Measurements from ENCODE around the gene MRPL39. TPM values are rescaled to one million over a fixed set of nuclear protein-coding genes. Genes with fewer than 3 reads are reported as not detected.

MRPL39 gene
- total and polyA plus RNA-seq, 4 donors, result 19.2 to 35.7 (median 24.4) TPM

- Histone ChIP-seq H3K27ac (ENCODE audit: low read depth in 1 of 2, low read length in 2 of 2) (no peak overlapping the region), H3K9me3 (ENCODE audit: control insufficient read depth in 4 of 4, low read length in 3 of 4) (peaks cover 0 to 4% (median 0%) of the 10 kb centered on the region in 4 donors), H3K27me3 (ENCODE audit: control insufficient read depth in 4 of 4, insufficient read depth in 4 of 4, low read length in 3 of 4) (no peaks in the 10 kb centered on the region), H3K9ac (ENCODE audit: low read depth in 1 of 2, low read length in 2 of 2) (no peak overlapping the region), H3K4me1 (ENCODE audit: control insufficient read depth in 4 of 4, insufficient read depth in 4 of 4, low read length in 3 of 4) (no peaks in the 10 kb centered on the region), H3K36me3 (ENCODE audit: control insufficient read depth in 4 of 4, insufficient read depth in 3 of 4, low read depth in 1 of 4, low read length in 3 of 4) (no peaks in the 10 kb centered on the region), H3K4me3 (ENCODE audit: low read depth in 1 of 3, low read length in 3 of 3) (no peak overlapping the region)
- TF ChIP-seq NR2F2 (IDR thresholded peaks at IDR 0.05) (no peak), FOXA1 (IDR thresholded peaks at IDR 0.05) (no peak), CTCF (IDR thresholded peaks at IDR 0.05; ENCODE audit: low read depth, low read length, missing input control) (no peak), MAX (IDR thresholded peaks at IDR 0.05) (no peak), HNF4A (conservative IDR thresholded peaks at IDR 0.05) (no peak), RXRA (IDR thresholded peaks at IDR 0.05) (no peak), ZBTB33 (IDR thresholded peaks at IDR 0.05) (no peak), HNF4G (IDR thresholded peaks at IDR 0.05) (no peak), YY1 (IDR thresholded peaks at IDR 0.05) (no peak), EGR1 (IDR thresholded peaks at IDR 0.05; ENCODE audit: low read depth in 2 of 2) (no peak), JUND (IDR thresholded peaks at IDR 0.05) (no peak)
- DNase-seq (ENCODE audit: low spot score), result no peak
- WGBS, result 86% methylated on average over 2 of the region's 2 CpGs
Observed at GRCh38 chr21:25656412-25656811, 49.1 kb upstream of the MRPL39 start.

GRCh38 chr21:25649146-25649545 is 41.9 kb upstream of the MRPL39 start:
- H3K4me1 ChIP-seq (ENCODE audit: control insufficient read depth in 4 of 4, insufficient read depth in 4 of 4, low read length in 3 of 4), result no peaks in the 10 kb centered on the region
- H3K27me3 ChIP-seq (ENCODE audit: control insufficient read depth in 4 of 4, insufficient read depth in 4 of 4, low read length in 3 of 4), result no peaks in the 10 kb centered on the region
- 86% methylated on average over 7 of the region's 7 CpGs for WGBS
- no peaks in the 10 kb centered on the region for H3K9me3 ChIP-seq (ENCODE audit: control insufficient read depth in 4 of 4, low read length in 3 of 4)
- no peak overlapping the region for H3K9ac ChIP-seq (ENCODE audit: low read depth in 1 of 2, low read length in 2 of 2)
- TF ChIP-seq YY1 (IDR thresholded peaks at IDR 0.05) (no peak), NR2F2 (IDR thresholded peaks at IDR 0.05) (no peak), EGR1 (IDR thresholded peaks at IDR 0.05; ENCODE audit: low read depth in 2 of 2) (no peak), HNF4A (conservative IDR thresholded peaks at IDR 0.05) (no peak), JUND (IDR thresholded peaks at IDR 0.05) (no peak), GABPA (IDR thresholded peaks at IDR 0.05 in 1 of 2, conservative IDR thresholded peaks at IDR 0.05 in 1 of 2) (no peak), ATF3 (IDR thresholded peaks at IDR 0.05) (no peak), ZBTB33 (IDR thresholded peaks at IDR 0.05) (no peak), HNF4G (IDR thresholded peaks at IDR 0.05) (no peak), MAX (IDR thresholded peaks at IDR 0.05) (no peak), RXRA (IDR thresholded peaks at IDR 0.05) (no peak), SP1 (IDR thresholded peaks at IDR 0.05) (no peak), CTCF (IDR thresholded peaks at IDR 0.05; ENCODE audit: low read depth, low read length, missing input control) (no peak), TAF1 (conservative IDR thresholded peaks at IDR 0.05) (no peak), RAD21 (IDR thresholded peaks at IDR 0.05) (no peak), FOXA1 (IDR thresholded peaks at IDR 0.05) (no peak)
- no peak overlapping the region for H3K27ac ChIP-seq (ENCODE audit: low read depth in 1 of 2, low read length in 2 of 2)
- no peaks in the 10 kb centered on the region for H3K36me3 ChIP-seq (ENCODE audit: control insufficient read depth in 4 of 4, insufficient read depth in 3 of 4, low read depth in 1 of 4, low read length in 3 of 4)
- no peak overlapping the region for H3K4me3 ChIP-seq (ENCODE audit: low read depth in 1 of 3, low read length in 3 of 3)
- DNase-seq (ENCODE audit: low spot score), result no peak

All from liver (tissue), 9 donors.